GM19193 (cell line): ENCODE measurements around the gene SPTY2D1.

Experiments used
- POLR2A ChIP-seq: IDR thresholded peaks from 4 replicates; pipeline ENCODE4 v1.6.1; 2011; ENCODE audit not compliant: insufficient read depth, insufficient read length; ENCODE audit errors: extremely low read depth

SPTY2D1 gene

DNA sequence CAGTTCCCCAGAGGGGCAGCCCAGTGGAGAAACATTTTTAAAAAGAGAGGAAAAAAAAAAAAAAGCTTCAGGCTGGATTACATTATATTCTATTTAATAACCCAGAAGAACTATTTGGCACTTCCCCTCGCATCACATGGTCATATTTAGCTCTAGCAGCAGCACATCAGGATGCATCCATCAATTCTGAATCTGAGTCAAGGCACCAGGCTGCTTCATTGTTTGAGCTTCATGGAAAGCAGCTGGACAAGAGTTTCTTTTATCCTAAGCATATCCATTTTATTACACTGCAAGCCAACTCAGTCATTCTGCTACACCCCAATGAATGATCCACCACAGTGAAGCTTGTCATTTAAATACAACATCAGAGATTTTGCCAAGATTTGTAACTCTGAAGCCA is 10.0 kb downstream of the SPTY2D1 start:
- TF ChIP-seq POLR2A = no peak

DNA sequence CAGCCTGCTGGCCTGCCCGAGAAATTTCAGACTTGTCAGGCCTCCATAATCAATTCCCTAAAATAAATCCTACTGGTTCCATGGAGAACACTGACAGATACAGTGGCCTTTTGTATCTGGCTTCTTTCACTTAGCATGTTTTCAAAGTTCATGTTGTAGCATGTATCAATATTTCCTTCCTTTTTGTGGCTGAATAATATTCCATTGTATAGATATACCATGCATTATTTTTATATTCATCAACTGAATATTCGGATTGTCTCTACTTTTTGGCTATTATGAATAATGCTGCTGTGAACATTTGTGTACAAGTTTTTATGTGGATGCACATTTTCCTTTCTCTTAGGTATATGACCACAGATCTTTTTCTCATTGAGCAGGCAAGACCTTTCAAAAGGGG is 10.4 kb downstream of the SPTY2D1 start:
- no peak for TF ChIP-seq POLR2A

DNA sequence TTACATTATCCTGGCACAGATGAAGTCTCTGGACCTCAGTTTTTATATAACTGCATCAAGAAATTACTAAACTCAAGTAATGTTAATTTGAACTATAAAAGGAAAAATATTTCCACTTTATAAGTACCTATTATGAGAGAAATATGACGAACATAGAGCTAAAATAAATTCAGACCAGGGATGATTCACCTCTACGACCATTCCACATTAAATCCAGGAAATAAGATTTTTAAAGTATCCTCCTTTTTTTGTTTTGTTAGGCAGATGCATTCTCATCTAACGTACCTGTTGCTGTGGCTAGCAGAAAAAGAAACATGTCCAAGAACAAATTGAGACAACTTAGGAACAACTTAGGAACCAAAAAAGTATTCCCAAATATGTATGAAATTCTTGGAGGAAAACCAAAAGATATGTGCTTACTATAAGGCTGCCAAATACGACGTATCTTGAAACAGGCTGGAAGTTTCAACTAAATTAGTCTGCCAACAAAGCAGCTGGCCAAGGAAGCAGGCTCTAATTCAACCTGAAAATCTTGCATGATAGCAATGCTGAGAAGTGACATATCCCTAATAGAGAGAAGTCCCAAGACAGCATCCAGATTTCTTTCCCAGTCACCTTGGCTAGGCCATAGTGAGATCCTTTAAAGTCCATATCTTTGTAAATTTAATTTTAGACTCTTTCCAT is 15.7 kb downstream of the SPTY2D1 start:
- no peak for TF ChIP-seq POLR2A

DNA sequence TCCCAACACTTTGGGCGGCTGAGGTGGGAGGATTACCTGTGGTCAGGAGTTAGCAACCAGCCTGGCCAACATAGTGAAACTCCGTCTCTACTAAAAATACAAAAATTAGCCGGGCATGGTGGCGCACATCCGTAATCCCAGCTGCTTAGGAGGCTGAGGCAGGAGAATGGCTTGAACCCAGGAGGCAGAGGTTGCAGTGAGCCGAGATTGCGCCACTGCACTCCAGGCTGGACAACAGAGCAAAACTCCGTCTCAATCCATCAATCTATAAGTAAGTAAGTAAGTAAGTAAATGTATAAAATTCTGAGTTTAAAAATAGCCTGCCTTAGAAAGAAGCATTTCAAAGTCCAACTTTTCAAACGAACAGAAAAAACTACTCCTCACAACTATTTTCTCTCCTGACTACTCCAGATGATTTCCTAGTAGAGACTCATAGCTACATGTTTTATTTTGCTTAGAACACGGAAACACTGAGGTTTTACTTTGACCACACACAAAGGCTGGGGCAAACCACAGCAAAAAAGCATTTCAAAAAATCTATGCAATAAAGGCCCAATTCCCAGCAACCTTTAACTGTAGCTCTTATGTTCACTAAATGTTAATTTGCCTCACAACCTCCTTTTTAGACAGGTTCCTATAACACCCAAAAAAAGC is 16.3 kb downstream of the SPTY2D1 start:
- no peak for TF ChIP-seq POLR2A

DNA sequence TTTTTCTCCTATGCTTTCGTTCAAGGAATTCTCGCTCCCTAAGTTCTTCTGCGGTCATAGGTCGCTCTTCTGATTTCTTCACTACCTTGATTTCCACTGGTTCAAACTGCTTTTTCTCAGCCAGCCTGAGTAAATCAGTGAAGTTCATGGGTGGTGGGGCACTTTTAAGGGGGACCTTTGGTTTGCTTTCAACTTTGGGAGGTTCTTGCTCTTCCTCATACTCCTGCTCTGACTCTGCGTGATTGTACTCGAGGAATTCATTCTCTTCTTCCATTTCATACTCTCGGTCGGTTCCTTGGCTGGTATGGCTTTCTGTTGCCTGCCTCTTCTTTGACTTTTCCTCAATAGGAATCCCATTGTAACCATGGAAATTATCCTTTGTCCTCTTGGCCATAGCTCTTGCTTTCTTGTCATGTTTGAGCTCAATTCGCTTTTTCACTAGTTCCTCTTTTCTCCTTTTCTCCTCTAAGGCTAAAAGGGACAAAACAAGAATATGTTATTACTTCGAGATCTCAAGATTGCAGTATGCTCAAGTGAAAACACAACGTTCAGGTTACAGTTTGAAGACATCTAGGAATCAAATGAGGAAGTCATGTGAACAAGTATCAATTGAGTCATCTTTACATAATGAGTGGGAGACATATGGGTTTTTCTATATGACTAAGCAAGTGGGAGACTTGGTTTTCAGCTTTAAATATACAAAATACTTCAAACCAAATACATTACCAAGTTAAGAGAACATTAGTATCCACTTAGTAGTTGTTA is 18.3 kb downstream of the SPTY2D1 start:
- TF ChIP-seq POLR2A = no peak

DNA sequence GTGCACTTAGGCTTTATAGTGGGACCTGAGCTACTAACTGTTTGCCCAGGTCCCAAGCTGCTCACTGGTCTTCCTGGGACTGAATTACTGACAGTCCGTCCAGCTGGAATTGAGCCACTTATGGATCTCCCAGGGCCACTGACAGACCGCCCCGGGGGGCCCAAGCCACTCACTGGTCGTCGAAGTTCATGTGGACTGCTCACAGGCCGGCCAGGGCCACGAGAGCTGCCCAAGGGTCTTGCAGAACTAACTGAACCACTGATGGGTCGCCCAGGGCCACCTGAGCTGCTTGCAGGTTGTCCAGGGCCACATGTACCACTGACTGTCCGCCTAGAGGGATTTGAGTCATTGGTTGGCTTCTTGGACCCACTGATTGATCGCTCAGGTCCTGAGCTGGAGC is 19.5 kb downstream of the SPTY2D1 start:
- TF ChIP-seq POLR2A = no peak

GRCh38 chr11:18612394-18612793 is 21.7 kb downstream of the SPTY2D1 start:
- TF ChIP-seq POLR2A = no peak

- TF ChIP-seq POLR2A = no peak
Measured at GRCh38 chr11:18611196-18611595, 22.9 kb downstream of the SPTY2D1 start.

DNA sequence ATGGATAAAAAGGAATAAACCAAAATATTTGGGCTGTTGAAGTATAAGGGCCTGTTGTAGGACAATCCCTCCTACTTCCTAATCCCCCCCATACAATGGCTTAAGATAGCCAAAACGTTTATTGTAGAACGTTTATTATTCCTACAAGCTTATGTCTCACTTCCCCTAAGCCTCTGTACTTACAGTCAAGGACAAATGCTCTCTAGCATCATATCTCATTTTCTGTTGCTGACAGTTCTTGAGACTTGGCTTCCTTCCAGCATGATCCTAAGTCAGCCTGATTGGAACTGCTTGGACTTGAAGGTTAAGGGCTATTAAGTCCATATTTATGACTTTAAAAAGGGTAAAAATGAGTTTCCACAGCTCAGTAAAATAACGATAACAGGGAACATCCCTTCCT is 25.8 kb downstream of the SPTY2D1 start:
- no peak for TF ChIP-seq POLR2A

DNA sequence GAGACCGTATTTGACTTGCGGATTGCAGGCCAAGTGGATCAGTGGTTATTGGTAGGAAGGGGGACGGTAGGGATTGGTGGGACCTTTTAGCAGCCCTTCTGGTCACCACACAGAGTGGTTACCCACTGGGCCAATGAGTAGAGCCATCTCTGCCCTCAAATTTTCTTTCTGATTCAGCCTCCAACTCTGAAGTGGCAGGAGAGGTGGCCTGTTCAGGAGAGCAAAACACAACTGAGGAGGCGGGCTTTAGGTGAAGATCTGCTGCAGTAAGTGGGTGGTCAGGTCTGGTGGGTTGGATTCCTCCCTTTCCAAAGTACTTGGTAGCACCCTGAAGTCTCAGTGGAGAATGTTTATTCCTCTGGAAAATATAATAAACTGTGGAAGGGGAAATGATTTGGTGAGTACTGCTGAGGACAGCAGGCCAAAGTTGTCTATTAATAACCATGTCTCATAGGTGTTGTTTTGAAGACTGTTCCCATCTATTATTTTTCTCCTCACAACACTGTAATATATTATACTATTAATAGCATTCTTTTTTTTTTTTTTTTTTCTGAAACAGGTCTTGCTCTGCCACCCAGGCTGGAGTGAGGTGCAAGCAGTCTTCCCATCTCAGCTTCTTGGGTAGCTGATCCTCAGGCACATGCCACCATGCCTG is 33.1 kb downstream of the SPTY2D1 start:
- TF ChIP-seq POLR2A = no peak

DNA sequence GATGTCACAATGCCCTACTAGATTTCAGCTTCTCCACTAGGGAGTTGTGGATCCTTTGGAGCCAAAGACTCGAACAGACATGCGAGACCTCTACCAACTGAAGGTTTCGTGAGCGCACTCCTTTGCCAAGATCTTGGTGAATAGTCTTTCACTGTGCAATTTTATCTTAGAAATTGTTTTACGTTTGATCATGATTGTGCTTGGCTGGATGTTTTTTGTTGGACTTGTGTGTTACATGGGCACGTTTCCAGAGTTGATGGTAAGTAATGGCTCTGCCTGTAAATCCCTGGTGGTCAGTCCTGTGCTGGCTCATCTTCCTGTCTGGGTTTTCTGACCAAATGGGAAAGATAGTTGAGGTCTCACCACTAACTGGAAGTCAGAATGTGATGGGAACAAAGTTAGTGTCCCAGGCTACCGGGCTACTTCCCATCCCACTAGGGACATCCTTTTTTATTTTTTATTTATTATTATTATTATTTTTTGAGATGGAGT is 34.4 kb downstream of the SPTY2D1 start, which contains the start of gene MISFA:
MISFA (plus strand) TSS at position 51 of the 492 bp plus-strand sequence; CDS start at position 191, 140 bp downstream.
- no peak for TF ChIP-seq POLR2A

GRCh38 chr11:18594999-18595749 is 39.0 kb downstream of the SPTY2D1 start:
- no peak for TF ChIP-seq POLR2A

DNA sequence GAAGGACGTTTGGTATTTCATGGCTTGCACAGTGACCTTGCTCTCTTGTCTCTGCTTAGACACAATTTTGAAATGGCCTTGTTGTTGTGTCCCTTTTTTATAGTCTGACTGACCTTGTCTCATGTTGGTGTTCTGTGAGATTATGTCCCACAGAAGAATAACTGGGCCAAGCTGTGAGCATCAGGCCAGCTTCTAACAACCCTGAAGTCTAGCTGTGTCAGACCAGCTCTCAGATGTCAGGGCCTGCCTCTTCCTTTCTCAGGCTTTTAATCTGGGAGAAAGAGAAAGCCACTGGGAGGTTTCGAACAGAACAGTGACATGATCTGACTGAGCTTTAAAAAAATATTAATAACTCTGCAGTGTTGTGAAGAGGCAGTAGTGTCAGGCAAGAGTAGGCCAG is 43.6 kb downstream of the SPTY2D1 start:
- no peak for TF ChIP-seq POLR2A

DNA sequence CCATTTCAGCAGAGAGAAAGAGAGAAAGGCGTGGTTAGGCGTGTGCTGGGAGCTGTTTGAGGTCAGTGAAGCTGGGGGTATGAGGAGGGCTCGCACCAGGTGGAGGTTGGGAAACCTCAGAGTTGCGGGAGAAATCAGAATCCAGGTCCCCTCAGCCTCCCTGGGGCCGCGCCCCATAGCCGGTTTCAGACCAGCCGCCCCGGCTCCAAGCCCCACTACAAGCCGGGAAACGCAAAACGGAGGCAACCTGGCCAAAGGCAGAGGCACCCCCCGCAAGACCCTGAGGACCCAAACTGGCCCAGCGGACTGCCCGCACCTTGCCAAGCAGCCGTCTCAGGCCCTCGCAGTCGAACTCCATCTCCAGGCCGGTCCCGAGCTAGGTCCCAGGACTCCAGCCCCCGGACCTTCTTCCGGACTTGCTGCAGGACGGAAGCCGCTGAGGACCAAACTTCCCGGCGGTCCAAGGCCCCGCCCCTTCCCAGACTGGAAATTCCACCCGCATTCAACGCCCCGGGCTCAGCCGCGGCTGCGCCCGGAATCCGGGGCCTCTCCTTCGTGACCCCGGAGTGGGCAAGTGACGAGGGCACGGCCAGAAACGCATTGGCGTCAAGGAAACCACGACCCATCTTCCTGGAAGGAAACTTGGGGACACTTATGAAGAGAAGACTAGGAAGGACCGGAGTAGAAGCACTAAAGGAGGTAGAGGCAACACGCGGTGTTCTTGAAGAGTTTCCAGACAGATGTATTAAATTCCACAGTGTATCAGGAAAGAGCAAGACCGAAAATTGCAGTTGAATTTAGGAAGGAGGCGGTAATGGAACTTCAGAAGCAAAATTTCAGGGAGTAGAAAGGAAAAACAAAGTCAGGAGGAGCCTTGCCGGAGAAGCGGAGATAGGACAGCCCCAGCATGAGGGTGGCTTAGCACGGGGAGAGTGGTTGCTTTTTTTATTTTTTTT is 45.6 kb downstream of the SPTY2D1 start, which contains the start of gene UEVLD:
UEVLD (minus strand) TSS at position 438 of the 956 bp plus-strand sequence; CDS start at position 358, 80 bp downstream.
- peak; percentile 74 for TF ChIP-seq POLR2A

DNA sequence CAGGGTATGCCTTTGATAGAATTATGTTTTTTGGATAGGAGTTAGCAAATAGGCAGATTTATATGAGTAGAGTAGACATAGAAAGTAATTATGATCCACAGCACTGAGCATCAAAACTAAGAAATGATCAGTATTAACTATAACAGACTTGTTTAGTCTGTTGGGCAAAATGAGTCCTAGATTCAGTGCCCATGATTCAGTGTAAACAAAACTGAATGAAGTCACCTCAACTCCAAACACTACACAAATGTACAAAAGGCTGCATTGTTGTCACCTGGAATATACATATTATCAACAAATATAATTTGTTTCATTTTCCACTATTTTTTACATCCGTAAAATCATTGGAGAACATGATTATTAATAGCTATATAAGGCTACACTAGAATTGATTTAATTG is 52.3 kb downstream of the SPTY2D1 start:
- TF ChIP-seq POLR2A = no peak
